GM21576 (cell line): Measurements from ENCODE around the gene NR1H2.
"Not testable (repeated sequence)": the region's sequence is repeated elsewhere in the genome, so short reads cannot be mapped to it uniquely, and the experiment has no call there.

Experiments used
- ATAC-seq: cut with Tn5 transposase; IDR thresholded peaks from one replicate; pipeline ENCODE4 v1.9.1; 2021; ENCODE audit warnings: mild to moderate bottlenecking, moderate library complexity; ENCODE audit not compliant: unreplicated experiment

NR1H2 gene

DNA sequence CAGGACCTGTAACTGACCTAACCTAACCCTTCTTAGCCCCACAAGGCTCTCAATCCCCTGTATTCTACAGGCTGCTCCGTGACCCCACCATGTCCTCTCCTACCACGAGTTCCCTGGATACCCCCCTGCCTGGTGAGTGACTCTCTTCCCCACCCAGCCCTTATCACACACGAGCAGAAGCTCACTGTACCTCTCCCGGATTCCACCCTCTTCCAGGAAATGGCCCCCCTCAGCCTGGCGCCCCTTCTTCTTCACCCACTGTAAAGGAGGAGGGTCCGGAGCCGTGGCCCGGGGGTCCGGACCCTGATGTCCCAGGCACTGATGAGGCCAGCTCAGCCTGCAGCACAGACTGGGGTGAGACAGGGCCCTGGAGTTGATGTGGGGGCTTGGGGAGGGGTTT, 1.3 kb downstream of the NR1H2 start:
- ATAC-seq: no peak

DNA sequence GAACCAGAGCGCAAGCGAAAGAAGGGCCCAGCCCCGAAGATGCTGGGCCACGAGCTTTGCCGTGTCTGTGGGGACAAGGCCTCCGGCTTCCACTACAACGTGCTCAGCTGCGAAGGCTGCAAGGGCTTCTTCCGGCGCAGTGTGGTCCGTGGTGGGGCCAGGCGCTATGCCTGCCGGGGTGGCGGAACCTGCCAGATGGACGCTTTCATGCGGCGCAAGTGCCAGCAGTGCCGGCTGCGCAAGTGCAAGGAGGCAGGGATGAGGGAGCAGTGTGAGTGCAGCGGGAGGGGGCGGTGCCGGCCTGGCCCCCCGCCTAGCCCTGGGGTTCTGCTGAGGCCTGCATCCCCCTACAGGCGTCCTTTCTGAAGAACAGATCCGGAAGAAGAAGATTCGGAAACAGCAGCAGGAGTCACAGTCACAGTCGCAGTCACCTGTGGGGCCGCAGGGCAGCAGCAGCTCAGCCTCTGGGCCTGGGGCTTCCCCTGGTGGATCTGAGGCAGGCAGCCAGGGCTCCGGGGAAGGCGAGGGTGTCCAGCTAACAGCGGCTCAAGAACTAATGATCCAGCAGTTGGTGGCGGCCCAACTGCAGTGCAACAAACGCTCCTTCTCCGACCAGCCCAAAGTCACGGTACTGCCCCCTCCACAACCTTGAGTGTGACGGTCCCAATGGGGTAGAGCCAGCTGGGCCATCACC, 2.1 kb downstream of the NR1H2 start:
- ATAC-seq: no peak

DNA sequence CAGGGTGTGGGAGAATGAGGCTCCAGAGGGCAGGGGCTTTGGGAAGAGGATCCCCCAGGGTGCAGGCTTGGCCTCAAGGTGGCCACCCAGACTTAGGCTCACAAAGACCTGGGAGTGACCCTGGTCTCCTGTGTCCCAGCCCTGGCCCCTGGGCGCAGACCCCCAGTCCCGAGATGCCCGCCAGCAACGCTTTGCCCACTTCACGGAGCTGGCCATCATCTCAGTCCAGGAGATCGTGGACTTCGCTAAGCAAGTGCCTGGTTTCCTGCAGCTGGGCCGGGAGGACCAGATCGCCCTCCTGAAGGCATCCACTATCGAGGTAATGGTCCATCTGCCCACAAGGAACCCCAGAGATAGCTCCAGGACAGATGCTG, 2.6 kb downstream of the NR1H2 start:
- no peak for ATAC-seq

DNA sequence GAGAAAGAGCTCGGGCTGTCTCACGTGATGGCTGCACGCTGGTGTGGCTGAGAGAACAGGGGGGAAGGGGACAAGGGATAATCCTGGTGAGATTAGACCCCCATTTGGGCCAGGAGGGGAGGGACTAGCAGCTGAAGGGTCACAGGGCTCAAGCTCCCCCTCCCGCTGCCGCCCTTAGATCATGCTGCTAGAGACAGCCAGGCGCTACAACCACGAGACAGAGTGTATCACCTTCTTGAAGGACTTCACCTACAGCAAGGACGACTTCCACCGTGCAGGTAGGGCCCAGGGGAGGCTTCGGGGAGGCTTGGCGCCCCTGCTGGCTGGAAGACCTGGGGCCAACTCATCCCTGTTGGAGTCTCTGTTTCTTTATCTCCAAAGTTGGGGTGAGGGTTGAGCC, 3.3 kb downstream of the NR1H2 start:
- ATAC-seq: no peak

DNA sequence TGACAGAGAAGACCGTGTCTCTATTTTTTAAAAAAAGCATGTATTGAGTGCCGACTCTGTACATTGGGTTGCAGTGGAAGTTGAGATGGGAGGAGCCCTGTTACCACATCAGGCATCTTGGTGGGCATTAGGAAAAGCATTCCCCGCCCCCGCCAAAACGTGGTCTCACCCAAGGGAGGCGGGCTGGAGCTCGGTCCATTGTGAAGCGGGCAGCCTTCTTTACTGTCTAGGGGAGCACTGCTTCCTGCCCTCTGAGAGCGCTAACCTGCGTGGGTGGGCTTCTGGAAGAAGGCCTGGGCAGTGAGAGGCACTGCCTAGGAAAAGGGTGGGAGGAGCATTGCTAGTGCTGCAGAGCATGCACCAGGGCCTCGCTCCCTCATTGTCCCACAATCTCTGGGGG, 3.9 kb downstream of the NR1H2 start:
- no peak for ATAC-seq

DNA sequence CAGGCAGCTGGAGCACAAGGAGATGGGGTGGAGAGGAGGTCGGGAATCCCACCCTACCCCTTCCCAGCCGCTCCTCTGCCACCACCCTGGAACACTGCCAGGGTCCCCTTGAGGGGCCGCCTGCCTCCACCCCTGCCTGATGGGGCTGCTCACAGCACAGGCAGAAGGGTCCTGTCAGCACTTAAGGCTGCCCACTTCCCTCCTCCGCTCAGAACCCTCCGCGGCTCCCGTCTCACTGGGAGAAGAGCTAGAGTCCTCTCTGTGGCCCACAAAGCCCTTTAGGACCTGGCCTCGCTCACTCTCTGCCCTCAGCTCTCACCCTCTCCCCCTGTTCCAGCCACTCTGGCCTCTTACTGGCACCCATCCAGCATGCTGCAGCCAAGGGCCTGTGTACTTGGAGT, 4.5 kb downstream of the NR1H2 start:
- ATAC-seq: no peak

DNA sequence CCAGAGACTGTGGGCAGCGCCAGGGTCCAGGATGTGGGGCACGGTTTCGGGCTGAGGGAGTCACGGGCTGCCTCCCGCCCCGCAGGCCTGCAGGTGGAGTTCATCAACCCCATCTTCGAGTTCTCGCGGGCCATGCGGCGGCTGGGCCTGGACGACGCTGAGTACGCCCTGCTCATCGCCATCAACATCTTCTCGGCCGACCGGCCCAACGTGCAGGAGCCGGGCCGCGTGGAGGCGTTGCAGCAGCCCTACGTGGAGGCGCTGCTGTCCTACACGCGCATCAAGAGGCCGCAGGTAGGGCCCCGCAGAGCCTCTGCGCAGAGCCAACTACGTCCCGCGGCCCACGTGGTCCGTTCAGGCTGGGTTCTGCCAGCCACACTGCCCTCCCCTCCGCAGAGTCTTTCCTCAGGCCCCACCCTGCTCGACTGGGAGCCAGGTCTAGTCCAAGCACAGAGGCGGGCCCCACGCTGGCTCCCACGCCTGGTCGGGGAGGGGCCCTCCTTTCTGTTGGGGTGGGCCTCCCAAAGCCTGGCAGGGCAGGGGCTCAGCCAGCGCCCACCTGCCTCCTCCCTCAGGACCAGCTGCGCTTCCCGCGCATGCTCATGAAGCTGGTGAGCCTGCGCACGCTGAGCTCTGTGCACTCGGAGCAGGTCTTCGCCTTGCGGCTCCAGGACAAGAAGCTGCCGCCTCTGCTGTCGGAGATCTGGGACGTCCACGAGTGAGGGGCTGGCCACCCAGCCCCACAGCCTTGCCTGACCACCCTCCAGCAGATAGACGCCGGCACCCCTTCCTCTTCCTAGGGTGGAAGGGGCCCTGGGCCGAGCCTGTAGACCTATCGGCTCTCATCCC, 5.8 kb downstream of the NR1H2 start:
- ATAC-seq: no peak

DNA sequence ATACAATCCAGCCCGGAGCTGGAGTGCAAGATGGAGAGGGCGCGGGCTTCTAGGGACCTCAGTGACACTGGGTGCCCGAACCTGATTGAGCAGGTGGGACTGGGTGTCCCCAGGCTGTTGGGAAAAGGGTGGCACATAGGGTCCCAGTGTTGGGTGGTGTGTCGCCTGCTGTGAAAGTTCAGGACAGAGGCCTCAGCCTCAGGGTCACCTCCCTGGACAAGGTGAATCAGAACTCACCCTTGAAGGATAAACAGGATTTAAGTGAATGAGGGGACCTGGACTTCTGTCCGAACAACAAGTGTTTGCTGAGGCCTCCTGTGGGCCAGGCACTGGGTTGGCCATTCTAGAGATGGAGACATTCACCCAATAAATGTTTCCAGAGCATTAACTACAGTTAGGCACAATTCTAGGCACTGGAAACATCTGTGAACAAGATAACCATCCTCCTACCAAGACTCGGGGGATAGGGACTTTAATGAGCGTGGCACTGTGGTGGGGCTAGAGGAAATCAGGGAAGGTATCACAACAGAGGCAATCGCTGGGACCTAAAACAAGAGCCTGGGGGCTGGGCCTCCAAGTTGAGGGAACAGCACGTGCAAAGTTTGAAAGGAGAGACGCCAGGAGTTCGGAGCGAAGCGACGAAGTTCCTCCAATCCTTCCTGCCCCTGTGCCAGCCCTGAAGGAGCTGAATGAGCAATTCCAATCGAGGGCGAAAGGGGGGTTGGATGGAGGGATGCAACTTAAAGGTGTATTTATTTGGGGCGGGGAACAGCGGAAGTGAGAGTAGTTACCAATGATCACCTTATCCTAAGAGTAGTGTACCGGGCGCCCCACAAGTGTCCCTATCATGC, 7.0 kb downstream of the NR1H2 start:
- ATAC-seq: no peak

DNA sequence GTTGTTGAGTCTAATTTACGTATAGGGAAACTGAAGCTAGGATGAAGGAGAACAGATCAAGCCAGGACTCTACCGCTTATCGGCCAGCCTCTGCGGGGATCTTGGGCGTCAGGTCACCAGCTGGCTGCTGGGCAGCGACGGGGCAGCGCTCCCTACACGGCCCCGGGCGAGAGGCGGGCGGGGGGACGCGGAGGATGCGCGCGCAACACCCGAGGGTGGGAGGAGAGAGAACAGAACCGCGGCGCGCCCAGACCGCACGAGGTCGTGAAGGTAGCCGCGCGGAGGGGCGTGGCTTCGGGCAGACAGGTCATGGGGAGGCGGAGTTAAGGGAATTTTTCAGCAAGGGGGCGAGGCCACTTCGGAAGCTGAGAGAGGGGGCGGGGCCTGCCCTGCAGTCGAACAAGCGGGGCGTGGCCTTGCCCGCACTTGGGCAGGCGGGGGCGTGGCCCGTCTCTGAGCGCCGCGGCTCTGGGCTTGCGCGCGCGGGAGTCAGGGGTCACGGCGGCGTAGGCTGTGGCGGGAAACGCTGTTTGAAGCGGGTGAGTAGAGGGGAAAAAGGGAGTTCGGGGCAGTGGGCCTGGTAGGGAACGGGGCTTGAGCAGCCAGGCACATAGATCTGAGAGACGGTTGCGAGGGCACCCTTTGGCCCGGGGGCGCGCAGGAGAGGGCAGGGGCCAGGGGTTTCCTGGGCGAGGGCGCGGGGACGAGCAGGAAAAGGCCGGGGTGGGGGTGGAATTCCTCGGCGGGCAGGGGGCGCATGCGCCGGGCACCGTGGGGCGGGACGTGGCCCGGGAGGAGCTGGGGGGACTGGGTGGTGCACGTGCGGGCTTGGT, 7.8 kb downstream of the NR1H2 start, which contains the start of gene POLD1:
Gene POLD1 (plus strand): TSS at position 496 of the 833 bp plus-strand sequence. CDS start 14,505 bp downstream, outside the sequence.
- ATAC-seq: peak; percentile 72

DNA sequence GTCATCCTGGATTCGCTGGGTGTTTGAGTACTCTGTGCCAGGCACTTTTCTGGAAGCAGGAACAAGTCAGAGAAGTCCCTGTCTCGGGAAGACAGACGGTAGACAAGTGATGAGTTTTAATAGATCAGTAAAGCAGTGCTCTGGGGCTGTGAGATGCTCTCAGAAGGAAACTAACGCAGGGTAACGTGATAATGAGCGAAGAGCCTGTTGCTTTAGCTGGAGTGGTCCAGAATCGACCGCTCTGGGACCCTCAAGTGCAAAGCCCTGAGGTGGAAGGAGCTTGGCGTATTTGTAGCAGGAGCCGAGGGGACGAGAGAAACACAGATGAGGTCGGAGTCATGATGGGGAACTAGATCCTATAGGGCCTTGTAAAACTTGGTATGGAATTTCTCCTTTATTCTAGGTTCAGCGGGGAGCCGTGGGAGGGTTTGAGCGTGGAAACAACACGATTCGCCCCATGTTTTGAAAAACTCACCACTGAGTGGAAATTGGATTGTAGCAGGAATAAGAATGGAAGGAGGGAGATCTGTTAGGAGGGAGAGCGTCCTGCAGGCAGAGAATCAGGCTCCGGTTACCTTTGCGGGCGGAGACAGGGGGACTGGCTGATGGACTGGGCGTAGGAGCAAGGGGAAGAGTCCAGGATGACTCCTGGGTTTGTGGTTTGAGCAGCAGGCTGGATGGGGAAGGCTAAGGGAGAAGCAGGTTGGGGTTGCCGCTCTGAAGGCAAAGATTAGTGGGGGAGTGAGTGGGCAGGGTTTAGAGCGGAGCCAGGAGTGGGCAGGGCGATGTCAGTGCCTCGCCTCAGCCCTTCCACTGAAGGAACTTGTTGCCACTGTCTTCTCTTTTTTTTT, 8.7 kb downstream of the NR1H2 start:
- ATAC-seq: no peak

DNA sequence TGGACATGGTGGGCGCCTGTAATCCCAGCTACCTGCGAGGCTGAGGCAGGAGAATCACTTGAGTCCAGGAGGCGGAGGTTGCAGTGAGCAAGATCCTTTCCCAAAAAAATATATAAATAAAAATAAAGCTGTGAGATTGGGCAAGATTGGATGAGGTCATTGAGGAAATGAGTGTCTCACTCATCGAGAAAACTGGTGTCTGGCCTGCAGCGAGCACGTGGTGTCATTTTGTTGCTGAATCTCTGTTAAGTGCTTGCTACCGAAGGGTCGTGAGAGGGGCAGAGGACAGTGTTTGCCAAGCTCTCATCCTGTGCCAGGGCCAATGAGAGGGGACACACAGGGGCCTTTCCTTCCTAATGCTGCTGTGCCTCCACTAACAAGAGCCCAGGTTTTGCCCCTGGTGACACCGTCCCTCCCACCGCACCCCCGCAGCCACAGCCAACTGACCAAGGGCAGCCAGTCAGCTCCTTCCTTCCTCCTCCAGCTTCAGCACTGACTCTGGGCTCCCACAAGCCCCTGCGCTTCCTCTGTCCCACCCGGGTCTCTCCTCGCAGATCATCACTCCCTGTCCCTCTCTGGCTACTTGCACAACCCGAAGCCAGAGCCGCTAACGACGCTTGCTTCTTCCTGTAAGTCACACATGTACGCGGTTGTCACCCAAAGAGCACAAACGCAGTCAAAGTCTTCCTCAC, 11.1 kb downstream of the NR1H2 start:
- no peak for ATAC-seq

DNA sequence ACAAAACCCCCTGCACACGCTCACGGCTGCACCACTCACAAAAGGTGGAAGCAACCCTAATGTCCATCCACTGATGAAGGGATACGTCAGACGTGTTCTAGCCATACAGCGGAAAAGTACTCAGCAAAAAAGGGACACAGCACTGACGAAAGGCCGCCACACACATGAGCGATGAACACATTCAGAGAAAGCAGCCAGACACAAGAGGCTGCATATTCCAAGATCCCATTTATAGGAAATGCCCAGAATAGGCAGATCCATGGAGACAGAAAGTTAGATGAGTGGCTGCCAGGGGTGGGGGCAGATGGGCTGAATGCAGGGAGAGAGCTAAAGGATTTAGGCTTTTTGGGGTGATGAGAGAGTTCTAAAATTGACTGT, 11.6 kb downstream of the NR1H2 start:
- ATAC-seq: no peak

DNA sequence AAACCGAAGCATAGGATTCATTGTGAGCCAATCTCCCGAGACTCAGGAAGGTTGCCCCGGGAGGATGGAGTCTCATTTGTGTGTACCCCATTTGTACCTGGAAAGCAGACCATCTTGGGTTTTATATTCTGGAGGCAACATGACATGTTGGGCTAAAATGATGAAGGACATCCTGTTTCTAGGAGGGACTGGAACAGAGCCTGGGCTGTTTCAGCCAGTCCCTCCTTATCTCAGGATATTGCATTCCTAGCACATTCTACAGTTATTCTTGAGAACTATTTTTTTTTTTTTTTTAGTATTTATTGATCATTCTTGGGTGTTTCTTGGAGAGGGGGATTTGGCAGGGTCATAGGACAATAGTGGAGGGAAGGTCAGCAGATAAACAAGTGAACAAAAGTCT, 14.0 kb downstream of the NR1H2 start:
- ATAC-seq: not testable (repeated sequence)

DNA sequence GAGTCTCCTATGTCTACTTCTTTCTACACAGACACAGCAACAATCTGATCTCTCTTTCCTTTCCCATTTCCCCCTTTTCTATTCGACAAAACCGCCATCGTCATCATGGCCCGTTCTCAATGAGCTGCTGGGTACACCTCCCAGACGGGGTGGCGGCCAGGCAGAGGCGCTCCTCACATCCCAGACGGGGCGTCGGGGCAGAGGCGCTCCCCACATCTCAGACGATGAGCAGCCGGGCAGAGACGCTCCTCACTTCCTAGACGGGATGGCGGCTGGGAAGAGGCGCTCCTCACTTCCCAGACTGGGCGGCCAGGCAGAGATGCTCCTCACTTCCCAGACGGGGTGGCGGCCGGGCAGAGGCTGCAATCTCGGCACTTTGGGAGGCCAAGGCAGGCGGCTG, 14.7 kb downstream of the NR1H2 start:
- ATAC-seq: not testable (repeated sequence)

DNA sequence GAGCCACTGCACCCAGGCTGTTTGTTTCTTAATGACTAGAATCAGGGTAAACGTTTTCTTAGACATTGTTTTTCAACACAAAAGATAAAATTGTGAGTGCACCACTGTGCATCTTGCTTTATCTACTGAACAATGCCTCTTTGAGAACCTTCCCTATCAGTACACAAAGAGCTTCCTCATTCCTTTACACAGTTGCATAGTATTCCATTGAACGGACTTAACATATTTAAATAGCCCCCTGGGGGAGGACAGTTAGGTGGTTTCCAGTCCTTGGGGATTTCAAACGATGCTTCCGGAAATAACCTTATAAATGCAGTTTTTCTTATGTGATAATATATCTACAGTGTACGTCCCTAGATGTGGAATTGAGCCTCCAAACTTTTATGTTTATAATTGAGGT, 16.5 kb downstream of the NR1H2 start:
- no peak for ATAC-seq

DNA sequence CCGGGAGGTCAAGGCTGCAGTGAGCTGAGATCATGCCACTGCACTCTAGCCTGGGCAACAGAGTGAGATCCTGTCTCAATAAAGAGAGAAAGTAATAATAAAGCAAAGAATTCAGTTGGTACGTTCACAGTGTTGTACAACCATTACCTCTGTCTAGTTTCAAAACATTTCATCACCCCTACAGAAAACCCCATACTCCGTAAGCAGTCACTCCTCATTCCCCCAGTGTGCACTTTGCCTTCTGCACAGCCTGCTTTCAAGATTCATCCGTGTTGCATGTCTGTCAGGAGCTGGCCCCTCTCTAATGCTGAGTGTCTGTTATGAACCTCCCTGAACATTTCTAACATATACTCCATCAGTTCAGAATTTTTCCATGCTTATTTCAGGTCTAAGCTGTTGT, 17.3 kb downstream of the NR1H2 start:
- no peak for ATAC-seq

DNA sequence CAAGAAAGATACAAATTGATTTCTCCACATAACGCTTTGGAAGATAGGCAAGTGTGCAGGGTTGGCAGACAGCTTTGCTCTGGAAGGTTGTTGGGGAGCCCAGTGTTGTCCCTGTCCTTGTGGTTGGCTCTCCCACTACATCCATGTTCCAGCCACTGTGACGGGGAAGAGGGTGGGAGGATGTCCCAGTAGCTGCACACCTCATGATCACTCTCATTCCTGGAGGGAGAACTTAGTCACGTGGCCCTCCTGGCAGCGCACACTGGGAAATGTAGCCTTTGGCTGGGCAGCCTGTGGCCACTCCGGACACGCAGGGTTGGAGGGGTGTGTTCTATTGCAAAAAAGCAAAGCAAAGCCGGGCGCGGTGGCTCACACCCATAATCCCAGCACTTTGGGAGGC, 17.8 kb downstream of the NR1H2 start:
- no peak for ATAC-seq

DNA sequence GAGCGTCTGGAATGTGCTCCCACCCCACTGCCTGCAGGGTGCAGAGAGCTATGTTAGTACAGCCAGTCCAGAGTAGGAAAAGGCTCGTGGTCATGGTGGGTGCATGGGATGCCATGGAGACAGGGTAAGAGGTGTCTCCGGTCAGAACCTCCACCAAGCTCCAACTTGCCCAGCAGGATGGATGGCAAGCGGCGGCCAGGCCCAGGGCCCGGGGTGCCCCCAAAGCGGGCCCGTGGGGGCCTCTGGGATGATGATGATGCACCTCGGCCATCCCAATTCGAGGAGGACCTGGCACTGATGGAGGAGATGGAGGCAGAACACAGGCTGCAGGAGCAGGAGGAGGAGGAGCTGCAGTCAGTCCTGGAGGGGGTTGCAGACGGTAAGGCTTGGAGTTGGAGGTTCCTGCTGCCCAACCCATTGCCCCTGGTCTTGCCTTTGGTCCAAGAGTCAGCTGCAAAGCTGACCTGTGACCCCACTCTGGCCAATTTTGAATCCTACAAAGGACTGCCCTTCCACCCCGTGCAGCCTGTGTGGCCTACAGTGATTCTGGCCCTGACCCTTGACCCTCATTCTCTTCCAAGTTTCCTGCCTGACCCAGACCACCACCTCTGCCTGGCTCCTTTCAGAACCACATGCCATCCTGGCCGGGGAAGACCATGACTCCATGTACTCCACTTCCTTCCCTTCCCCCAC, 22.6 kb downstream of the NR1H2 start:
- ATAC-seq: no peak

DNA sequence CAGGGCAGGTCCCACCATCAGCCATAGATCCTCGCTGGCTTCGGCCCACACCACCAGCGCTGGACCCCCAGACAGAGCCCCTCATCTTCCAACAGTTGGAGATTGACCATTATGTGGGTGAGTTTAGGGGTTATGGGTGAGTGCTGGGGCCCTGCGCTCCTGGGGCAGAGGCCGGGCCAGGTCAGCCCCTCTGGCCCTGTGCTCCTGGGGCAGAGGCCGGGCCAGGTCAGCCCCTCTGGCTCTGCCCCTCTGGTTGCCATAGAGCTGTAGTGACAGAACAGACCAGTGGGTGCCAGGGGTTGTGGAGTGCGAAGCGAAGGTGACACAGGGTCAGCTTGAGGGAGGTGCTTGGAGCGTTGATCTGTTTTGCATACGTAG, 23.1 kb downstream of the NR1H2 start:
- no peak for ATAC-seq
